ENCODE results near the gene FOXRED1. TPM values are rescaled to one million over a fixed set of nuclear protein-coding genes. Genes with fewer than 3 reads are reported as not detected.

Gene FOXRED1
- polyA plus RNA-seq (16.4 to 23.1 TPM (median 20.8 TPM) in 3 replicates), polyA minus RNA-seq (12.3 to 17.1 TPM (median 16.7 TPM) in 3 replicates)
- polyA plus RNA-seq (2011; ENCODE audit: low read depth) = 2.9 TPM
- polyA plus RNA-seq (2011; cell fraction: cytosol; rRNA removed) = 13.8 and 17.1 TPM in 2 replicates
- 26.8 and 32.9 TPM in 2 replicates for polyA plus RNA-seq (2011; cell fraction: nucleus; rRNA removed)
- 7.0 and 16.8 TPM in 2 replicates for polyA plus RNA-seq (2012; ENCODE audit: low replicate concordance)
- polyA minus RNA-seq (2011; cell fraction: cytosol; rRNA and poly(A)+ RNA removed) = 11.5 TPM
- 7.9 and 12.3 TPM in 2 replicates for polyA minus RNA-seq (2011; cell fraction: nucleus; rRNA and poly(A)+ RNA removed)

DNA sequence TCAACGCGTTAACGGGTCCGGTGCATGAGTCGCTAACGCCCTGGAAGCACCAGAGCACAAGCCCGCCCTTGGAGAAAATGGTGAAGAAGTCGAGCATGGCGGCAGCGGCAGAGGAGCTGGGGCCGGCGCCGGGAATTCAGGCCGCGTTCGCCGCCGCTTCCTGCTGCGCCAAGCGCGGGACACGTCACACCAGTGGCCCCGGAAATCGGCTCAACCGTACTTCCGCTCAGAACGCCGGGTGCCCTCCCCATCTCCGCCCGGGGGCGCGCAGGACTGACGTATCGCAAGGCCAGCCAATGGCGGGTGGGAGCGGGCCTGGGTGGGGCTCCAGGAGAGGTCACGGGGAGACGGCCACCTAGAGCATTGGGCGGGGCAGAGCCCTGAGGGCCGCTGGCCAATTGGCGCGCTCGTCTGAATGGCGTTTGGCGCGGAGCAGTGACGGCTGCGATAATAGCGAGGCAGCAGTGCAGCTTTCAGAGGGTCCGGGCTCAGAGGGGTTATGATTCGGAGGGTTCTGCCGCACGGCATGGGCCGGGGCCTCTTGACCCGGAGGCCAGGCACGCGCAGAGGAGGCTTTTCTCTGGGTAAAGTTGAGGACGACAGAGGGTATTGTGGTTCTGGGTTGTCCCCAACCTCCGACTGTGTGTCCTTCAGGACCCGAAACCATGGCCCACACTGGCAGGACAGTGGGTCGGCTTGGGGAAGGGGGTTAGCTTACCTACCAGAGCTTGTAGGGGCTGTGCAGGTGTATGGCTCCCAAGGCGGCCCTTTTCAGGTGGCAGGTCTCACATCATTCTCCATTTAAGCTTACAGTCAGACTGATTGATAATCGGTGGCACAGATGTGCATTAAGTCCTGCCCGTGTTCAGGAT is at the start of gene FOXRED1, which contains the start of gene SRPRA:
FOXRED1 (plus strand) TSS at position 447 of the 872 bp plus-strand sequence; CDS start at position 500, 53 bp downstream.
SRPRA (minus strand) TSS at position 188 of the 872 bp plus-strand sequence; CDS start at position 97, 91 bp downstream.
- Histone ChIP-seq H3K9ac (ENCODE audit: control insufficient read depth, extremely low read depth, insufficient read depth, low read length) (peak within 1 kb of the TSS; percentile 98), H3K27me3 (ENCODE audit: control insufficient read depth, extremely low read depth, insufficient read depth, low read length) (no peaks in the 10 kb centered on the region), H3K36me3 (ENCODE audit: control insufficient read depth in 2 of 2, extremely low read depth in 1 of 2, insufficient read depth in 2 of 2, low read length in 2 of 2) (peaks cover 37 to 44% of the 10 kb centered on the region in 2 experiments), H2AFZ (ENCODE audit: control insufficient read depth, low read length) (peak within 1 kb of the TSS; percentile 95), H3K4me3 (ENCODE audit: control insufficient read depth in 2 of 3, extremely low read depth in 1 of 3, insufficient read depth in 2 of 3, low read depth in 1 of 3, low read length in 3 of 3) (peak within 1 kb of the TSS; percentile 85 to 91 (median 86)), H3K79me2 (ENCODE audit: control insufficient read depth, insufficient read depth, low read length) (peaks cover 43% of the 10 kb centered on the region), H3K9me1 (ENCODE audit: control insufficient read depth, extremely low read depth, insufficient read depth, low read length) (no peaks in the 10 kb centered on the region), H3K4me2 (ENCODE audit: control insufficient read depth, extremely low read depth, insufficient read depth, low read depth, low read length) (peak within 1 kb of the TSS; percentile 90), H3K27ac (ENCODE audit: control insufficient read depth, insufficient read depth, low read length) (peak within 1 kb of the TSS; percentile 95), H3K9me3 (ENCODE audit: control insufficient read depth, low read depth, low read length) (no peaks in the 10 kb centered on the region), H3K4me1 (ENCODE audit: control insufficient read depth, extremely low read depth, insufficient read depth, low read length) (peaks cover 8% of the 10 kb centered on the region), H4K20me1 (ENCODE audit: control insufficient read depth, extremely low read depth, insufficient read depth, low read length) (no peaks in the 10 kb centered on the region)
- dilution Hi-C loops (cut with MboI; ENCODE audit: extremely low pct_ligation_motif_present, low sequenced_read_pairs) = no loop called here
- peak; percentile 87 for DNase-seq (ENCODE audit: low read depth, low spot score)
- FAIRE-seq = peak; percentile 53
- TF ChIP-seq EZH2 (IDR thresholded peaks at IDR 0.05; ENCODE audit: low read length) = no peak
- no peak for TF ChIP-seq CTCF (optimal IDR thresholded peaks at IDR 0.05 in 1 of 3, IDR thresholded peaks at IDR 0.05 in 1 of 3, conservative IDR thresholded peaks at IDR 0.05 in 1 of 3; ENCODE audit: extremely low read depth in 1 of 3, insufficient read depth in 2 of 3, low read length in 3 of 3)

- Histone ChIP-seq H3K27me3 (ENCODE audit: control insufficient read depth, extremely low read depth, insufficient read depth, low read length) (no peaks in the 10 kb centered on the region), H3K4me1 (ENCODE audit: control insufficient read depth, extremely low read depth, insufficient read depth, low read length) (no peaks in the 10 kb centered on the region), H3K4me2 (ENCODE audit: control insufficient read depth, extremely low read depth, insufficient read depth, low read depth, low read length) (no peak overlapping the region), H3K27ac (ENCODE audit: control insufficient read depth, insufficient read depth, low read length) (no peak overlapping the region), H2AFZ (ENCODE audit: control insufficient read depth, low read length) (no peak overlapping the region), H4K20me1 (ENCODE audit: control insufficient read depth, extremely low read depth, insufficient read depth, low read length) (peaks cover 3% of the 10 kb centered on the region), H3K79me2 (ENCODE audit: control insufficient read depth, insufficient read depth, low read length) (peaks cover 57% of the 10 kb centered on the region), H3K36me3 (ENCODE audit: control insufficient read depth in 2 of 2, extremely low read depth in 1 of 2, insufficient read depth in 2 of 2, low read length in 2 of 2) (no peaks in the 10 kb centered on the region), H3K4me3 (ENCODE audit: control insufficient read depth in 2 of 3, extremely low read depth in 1 of 3, insufficient read depth in 2 of 3, low read depth in 1 of 3, low read length in 3 of 3) (no peak overlapping the region), H3K9me1 (ENCODE audit: control insufficient read depth, extremely low read depth, insufficient read depth, low read length) (no peaks in the 10 kb centered on the region), H3K9me3 (ENCODE audit: control insufficient read depth, low read depth, low read length) (no peaks in the 10 kb centered on the region), H3K9ac (ENCODE audit: control insufficient read depth, extremely low read depth, insufficient read depth, low read length) (no peak overlapping the region)
- dilution Hi-C loops (cut with MboI; ENCODE audit: extremely low pct_ligation_motif_present, low sequenced_read_pairs) = loop anchor here (25.0 kb wide), 1 partner anchor 282 kb away; the partner anchor contains the start of gene VSIG10L2
- DNase-seq (ENCODE audit: low read depth, low spot score) = no peak
- no peak for FAIRE-seq
- TF ChIP-seq EZH2 (IDR thresholded peaks at IDR 0.05; ENCODE audit: low read length) (no peak), CTCF (optimal IDR thresholded peaks at IDR 0.05 in 1 of 3, IDR thresholded peaks at IDR 0.05 in 1 of 3, conservative IDR thresholded peaks at IDR 0.05 in 1 of 3; ENCODE audit: extremely low read depth in 1 of 3, insufficient read depth in 2 of 3, low read length in 3 of 3) (no peak)
Measured at GRCh38 chr11:126219547-126219946, 49.4 kb upstream of the FOXRED1 start.

All from keratinocyte (primary cell).